ENCODE data around the gene ADCY2.

GRCh38 chr5:7586480-7586879 lies 190.5 kb downstream of the ADCY2 start:
- TF ChIP-seq FEZF1 (tag by site-specific recombination; IDR thresholded peaks at IDR 0.05) (no peak), ZXDB (tag by site-specific recombination; IDR thresholded peaks at IDR 0.05) (no peak), CTCF (tag by site-specific recombination; IDR thresholded peaks at IDR 0.05) (no peak), REST (tag by site-specific recombination; IDR thresholded peaks at IDR 0.05) (no peak), GLI2 (tag by site-specific recombination; IDR thresholded peaks at IDR 0.05; ENCODE audit: borderline replicate concordance, low read depth) (no peak), ZNF302 (tag by site-specific recombination; IDR thresholded peaks at IDR 0.05; ENCODE audit: low read depth) (no peak), ZNF121 (tag by site-specific recombination; IDR thresholded peaks at IDR 0.05) (no peak), ZNF549 (tag by site-specific recombination; IDR thresholded peaks at IDR 0.05) (no peak), ZNF76 (tag by site-specific recombination; IDR thresholded peaks at IDR 0.05; ENCODE audit: borderline replicate concordance, low read depth) (no peak), ZNF274 (IDR thresholded peaks at IDR 0.05; ENCODE audit: low read length) (no peak), ZNF274 (tag by site-specific recombination; IDR thresholded peaks at IDR 0.05; ENCODE audit: borderline replicate concordance) (no peak), ZBTB21 (tag by site-specific recombination; IDR thresholded peaks at IDR 0.05) (no peak), ZBTB20 (tag by site-specific recombination; IDR thresholded peaks at IDR 0.05) (no peak)

Data from HEK293 (cell line).